GM18870 (cell line): ENCODE results near the gene SLC16A3.
"Not testable (repeated sequence)": the region's sequence is repeated elsewhere in the genome, so short reads cannot be mapped to it uniquely, and the experiment has no call there.

ENCODE experiments used
- ATAC-seq: cut with Tn5 transposase; IDR thresholded peaks from one replicate; pipeline ENCODE4 v1.9.1; 2021; ENCODE audit warnings: moderate library complexity; ENCODE audit not compliant: unreplicated experiment

Gene SLC16A3

GRCh38 chr17:82228842-82229697, at the start of gene SLC16A3:
Gene SLC16A3, plus strand, starts transcription at chr17:82229042. Its CDS starts 6,967 bp downstream, at chr17:82236009.
- ATAC-seq, result no peak

GRCh38 chr17:82179412-82179811, 49.4 kb upstream of the SLC16A3 start:
- ATAC-seq, result no peak

GRCh38 chr17:82179946-82180475, 48.8 kb upstream of the SLC16A3 start:
- no peak for ATAC-seq

GRCh38 chr17:82180776-82181528, 47.9 kb upstream of the SLC16A3 start:
- no peak for ATAC-seq

DNA sequence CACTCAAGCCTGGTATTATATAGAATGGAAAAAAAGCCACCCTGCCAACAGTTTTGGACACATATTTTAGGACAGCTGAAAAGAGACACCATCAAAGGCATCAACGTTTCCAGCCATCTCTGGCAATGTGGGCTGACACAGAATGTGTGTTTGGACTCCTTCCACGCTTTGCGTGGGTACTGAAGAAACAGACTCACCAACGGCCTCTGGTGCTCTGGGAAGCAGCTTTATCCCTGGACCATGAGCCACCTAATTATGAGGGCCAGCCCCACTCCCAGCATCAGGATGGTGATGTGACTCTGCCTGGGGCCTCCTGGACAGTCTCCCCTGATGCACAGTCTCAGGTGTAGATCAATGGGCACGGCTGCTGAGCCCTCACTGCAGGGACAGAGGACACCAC, 44.1 kb upstream of the SLC16A3 start:
- no peak for ATAC-seq

DNA sequence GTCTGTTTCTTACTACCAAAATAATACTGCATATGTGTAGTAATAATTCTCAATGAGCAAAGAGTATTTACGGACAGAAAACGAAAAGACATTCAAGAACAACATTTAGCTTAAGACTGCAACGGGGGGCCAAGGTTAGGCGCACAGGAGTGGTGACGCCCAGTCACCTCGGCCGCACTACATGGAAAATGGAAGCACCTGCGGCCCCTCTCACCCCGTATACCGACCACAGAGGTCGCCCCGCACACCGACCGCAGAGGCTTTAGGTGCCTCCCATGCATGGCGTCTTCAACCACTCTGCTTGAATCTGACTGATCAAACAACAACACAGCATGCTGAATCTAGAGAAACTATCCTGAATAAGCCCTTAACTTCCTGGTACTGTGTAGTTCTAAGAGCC, 42.6 kb upstream of the SLC16A3 start:
- ATAC-seq, result no peak

- ATAC-seq, result no peak
Measured at GRCh38 chr17:82187500-82187899, 41.3 kb upstream of the SLC16A3 start.

- ATAC-seq, result no peak
Measured at GRCh38 chr17:82188001-82188961, 40.6 kb upstream of the SLC16A3 start.

- ATAC-seq, result not testable (repeated sequence)
Measured at GRCh38 chr17:82193050-82193449, 35.8 kb upstream of the SLC16A3 start.

GRCh38 chr17:82193520-82194220, 35.2 kb upstream of the SLC16A3 start:
- no peak for ATAC-seq

- ATAC-seq, result no peak
Measured at GRCh38 chr17:82194765-82195164, 34.1 kb upstream of the SLC16A3 start.

DNA sequence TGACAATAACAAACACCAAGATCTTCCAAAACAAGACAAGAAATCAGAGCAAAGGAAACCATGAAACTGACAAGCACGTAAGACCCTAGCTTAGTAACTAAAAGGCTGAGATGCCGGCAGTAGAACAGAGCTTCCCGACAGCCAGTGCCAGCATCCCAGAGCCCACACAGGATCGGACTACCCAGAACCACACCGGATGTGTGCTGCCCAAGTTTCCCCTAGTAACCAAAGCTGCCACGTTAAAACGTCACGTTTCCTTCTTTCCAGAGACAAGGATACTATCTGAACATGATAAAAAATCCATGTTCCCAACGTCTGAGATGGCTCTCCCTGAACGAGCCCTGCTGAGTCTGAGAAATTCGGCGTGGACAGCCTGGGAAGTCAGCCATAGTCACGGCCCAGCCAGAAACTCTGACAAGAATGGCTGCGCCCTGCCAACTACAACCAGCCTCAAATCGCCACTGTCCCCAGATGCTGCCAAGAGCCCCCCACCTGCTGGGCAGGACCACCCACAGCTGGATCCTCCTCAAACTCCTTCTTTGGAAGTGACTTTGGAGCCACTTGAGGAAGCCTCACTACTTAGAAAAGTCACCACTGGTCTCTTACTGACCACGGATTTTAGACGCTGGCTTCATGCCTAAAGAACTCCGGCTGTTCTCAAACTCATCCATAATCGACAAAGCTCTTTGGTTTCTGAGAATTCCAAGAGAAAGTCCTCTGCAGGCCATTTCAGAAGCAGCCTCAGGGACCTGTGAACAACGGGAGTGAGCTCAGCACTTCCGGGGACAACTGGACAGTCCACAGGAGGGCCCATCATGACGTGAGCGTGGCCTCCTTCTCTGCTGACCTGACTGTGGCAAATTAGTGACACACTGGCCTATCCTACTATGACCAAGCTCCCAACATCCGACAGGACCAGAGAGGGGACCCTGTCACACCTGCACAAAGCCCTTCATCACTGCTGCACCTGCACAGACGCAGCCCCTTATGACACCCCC, 32.9 kb upstream of the SLC16A3 start:
- ATAC-seq, result no peak

DNA sequence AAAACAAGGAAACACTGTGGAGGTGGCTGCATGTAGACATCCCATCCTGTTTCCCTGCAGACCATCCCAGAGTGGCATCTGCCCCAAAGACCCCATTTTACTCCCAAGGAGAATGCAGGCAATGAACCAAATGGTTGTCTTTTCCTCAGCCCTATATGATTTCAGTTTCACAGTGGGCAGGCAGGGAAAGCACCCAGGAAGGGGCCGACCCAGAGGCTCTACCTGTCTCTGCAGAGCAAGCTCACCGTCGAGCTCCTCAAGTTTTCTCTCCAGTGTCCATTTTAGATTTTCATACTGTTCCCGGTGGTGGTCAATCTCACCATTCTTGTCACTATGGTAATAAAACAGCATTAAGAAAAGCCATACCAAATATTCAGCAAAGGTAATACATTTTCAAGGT, 30.8 kb upstream of the SLC16A3 start:
- no peak for ATAC-seq

- ATAC-seq, result no peak
Measured at GRCh38 chr17:82199496-82199895, 29.3 kb upstream of the SLC16A3 start.

DNA sequence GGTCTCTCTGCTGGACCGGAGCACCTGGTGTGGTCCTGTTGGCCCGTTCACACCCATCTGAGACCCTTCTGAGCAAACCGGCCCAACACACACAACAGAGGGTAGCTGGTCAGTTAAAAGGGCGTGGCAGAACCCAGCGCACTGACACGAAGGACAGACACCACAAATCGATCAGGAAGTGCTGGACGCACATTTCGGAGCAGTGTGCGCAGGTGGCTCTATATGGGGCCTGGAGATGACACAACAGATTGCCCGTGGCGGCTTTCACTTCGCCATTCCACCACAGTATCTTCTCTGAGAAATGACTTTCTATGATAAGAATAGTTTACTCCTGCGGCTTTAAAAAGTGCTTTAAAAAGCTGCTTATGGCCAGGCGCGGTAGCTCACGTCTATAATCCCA, 28.7 kb upstream of the SLC16A3 start:
- no peak for ATAC-seq

DNA sequence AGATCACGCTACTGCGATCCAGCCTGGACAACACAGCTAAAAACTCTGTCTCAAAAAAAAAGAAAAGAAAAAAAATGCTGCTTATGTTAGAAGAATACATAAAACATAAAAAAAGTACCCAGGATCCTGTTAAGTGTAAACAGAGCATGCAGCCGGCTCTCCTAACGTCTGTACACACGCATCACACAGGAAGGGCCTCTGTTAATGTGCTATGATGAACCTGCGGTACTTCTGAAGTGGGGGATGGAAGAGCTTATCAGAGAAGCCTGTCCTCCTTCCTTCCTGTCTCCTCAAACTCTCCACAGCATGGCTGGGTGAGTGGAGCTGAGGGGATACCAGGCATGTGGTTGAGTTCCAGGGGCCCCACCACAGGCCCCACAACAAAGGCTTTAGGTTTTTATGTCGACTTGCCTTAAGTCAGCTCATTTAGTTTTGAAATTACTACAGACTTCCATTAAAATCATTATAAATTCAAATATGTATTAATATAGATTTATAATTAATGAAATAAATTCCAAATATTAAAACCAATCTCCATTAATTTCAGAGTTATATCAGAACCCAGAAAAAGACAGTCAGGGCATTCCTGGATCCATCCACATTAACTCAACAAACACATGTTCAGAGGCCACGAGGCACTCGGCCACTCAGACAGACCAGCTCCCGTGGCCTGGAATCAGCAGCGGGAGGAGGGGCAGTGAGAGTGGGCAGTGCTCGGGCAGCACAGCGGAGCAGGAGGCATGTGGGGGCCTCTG, 27.9 kb upstream of the SLC16A3 start:
- ATAC-seq, result no peak

DNA sequence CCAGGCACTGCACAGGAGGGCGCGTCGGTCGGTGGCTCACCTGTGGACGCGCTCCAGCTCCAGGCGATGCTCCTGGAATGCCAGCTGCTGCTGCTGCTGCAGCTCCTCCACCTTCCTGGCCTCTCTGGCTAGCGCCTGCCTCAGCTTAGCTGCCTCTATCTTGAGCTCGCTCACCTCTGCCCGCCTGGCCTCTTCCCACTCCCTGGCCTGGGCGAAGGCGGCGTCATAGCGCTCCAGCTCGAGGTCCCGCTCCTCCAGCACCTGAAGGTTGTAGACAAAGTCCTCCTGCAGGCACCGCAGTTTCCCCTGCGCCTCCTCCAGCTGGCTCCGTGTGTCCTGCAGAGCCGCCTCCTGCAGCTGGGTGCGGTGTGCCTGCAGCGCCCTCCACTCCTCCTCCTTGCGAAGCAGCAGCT, 27.3 kb upstream of the SLC16A3 start:
- ATAC-seq, result no peak

GRCh38 chr17:82202981-82203380, 25.9 kb upstream of the SLC16A3 start:
- ATAC-seq, result no peak
